IMR-90 (cell line): ENCODE data around the gene CEBPG.

Experiments
- BHLHE40 ChIP-seq: fragments of 150-350 bp; IDR thresholded peaks from 2 replicates; pipeline ENCODE4 v1.6.1; 2016; ENCODE audit warnings: mild to moderate bottlenecking, low read depth, low read length
- CEBPB ChIP-seq: IDR thresholded peaks from 2 replicates; pipeline ENCODE4 v1.6.1; 2012; ENCODE audit warnings: low read depth, low read length, improper control_type of control experiment
- FOS ChIP-seq: fragments of 150-350 bp; IDR thresholded peaks from 2 replicates; pipeline ENCODE4 v1.6.1; 2016; ENCODE audit warnings: low read depth, low read length
- MAFK ChIP-seq: IDR thresholded peaks from 2 replicates; pipeline ENCODE4 v1.6.1; 2012; ENCODE audit warnings: low read depth, low read length, improper control_type of control experiment
- MXI1 ChIP-seq: IDR thresholded peaks from 2 replicates; pipeline ENCODE4 v1.6.1; 2012; ENCODE audit warnings: low read depth, mild to moderate bottlenecking, low read length, moderate library complexity, borderline replicate concordance
- POLR2A ChIP-seq: IDR thresholded peaks from 2 replicates; pipeline ENCODE4 v1.6.1; 2012; ENCODE audit warnings: mild to moderate bottlenecking, low read depth, low read length
- RAD21 ChIP-seq: IDR thresholded peaks from 2 replicates; pipeline ENCODE4 v1.6.1; 2012; ENCODE audit warnings: low read length, improper control_type of control experiment
- RCOR1 ChIP-seq: IDR thresholded peaks from 2 replicates; pipeline ENCODE4 v1.6.1; 2012; ENCODE audit warnings: mild to moderate bottlenecking, low read length, improper control_type of control experiment; ENCODE audit not compliant: insufficient replicate concordance
- RFX5 ChIP-seq: IDR thresholded peaks from 2 replicates; pipeline ENCODE4 v1.8.0; 2012; ENCODE audit warnings: low read depth, mild to moderate bottlenecking, low read length, moderate library complexity
- TF ChIP-seq, protein P1 (sequence below): conservative IDR thresholded peaks from 2 replicates; pipeline ENCODE4 v1.5.1; 2012; ENCODE audit warnings: mild to moderate bottlenecking, low read depth, low read length, improper control_type of control experiment
- TF ChIP-seq, protein P2 (sequence below): fragments of 150-350 bp; IDR thresholded peaks from 2 replicates; pipeline ENCODE4 v1.6.1; 2017; ENCODE audit warnings: mild to moderate bottlenecking, antibody characterized with exemption, low read length, low read depth

DNA sequence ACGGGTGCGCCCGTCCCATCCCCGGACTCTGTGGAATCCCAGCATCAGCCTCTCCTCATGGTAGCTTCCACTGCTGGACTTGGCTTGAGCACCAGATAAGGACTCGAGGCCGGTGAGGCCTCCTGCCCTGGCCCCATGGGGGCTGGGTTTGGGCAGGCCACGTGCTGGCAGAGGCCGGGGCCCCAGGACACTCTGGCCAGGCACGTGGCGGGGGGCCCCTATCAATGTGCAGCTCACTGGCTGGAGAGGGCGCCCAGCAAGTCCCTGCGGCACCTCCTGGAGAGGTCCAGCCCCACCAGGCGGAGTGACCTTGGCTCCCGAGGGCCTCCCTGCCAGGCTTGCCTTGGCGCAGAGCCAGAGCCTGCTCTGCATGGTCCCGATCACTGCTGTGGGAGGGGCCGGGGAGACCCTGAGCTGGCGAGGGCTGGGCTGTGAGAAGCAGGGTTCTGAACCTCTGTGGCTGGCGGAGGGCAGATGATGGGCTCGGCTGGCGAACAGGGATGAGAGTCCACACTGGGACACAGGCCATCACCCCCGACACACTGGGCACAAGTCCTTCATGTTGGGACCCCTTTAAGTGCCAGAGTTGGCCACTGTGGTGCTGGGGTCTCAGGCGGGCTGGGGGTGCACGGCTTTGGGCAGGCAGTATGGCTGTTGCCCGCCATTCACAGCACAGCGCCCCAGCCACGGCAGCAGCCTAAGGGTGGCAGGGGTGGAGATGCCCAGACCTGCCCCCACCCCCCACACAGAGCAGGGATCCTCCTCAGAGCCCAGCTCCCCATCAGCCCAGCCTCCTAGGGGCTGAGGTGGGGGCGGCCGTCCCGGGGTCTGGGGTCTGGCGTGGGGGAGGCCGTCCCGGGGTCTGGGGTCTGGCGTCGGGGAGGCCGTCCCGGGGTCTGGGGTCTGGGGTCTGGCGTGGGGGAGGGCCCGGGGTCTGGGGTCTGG, 19.1 kb downstream of the CEBPG start:
- TF ChIP-seq, protein P1, sequence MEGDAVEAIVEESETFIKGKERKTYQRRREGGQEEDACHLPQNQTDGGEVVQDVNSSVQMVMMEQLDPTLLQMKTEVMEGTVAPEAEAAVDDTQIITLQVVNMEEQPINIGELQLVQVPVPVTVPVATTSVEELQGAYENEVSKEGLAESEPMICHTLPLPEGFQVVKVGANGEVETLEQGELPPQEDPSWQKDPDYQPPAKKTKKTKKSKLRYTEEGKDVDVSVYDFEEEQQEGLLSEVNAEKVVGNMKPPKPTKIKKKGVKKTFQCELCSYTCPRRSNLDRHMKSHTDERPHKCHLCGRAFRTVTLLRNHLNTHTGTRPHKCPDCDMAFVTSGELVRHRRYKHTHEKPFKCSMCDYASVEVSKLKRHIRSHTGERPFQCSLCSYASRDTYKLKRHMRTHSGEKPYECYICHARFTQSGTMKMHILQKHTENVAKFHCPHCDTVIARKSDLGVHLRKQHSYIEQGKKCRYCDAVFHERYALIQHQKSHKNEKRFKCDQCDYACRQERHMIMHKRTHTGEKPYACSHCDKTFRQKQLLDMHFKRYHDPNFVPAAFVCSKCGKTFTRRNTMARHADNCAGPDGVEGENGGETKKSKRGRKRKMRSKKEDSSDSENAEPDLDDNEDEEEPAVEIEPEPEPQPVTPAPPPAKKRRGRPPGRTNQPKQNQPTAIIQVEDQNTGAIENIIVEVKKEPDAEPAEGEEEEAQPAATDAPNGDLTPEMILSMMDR: no peak
- TF ChIP-seq POLR2A (no peak), RFX5 (no peak), CEBPB (no peak), RCOR1 (no peak), MAFK (no peak), FOS (no peak), RAD21 (no peak), BHLHE40 (no peak), MXI1 (no peak)
- TF ChIP-seq, protein P2, sequence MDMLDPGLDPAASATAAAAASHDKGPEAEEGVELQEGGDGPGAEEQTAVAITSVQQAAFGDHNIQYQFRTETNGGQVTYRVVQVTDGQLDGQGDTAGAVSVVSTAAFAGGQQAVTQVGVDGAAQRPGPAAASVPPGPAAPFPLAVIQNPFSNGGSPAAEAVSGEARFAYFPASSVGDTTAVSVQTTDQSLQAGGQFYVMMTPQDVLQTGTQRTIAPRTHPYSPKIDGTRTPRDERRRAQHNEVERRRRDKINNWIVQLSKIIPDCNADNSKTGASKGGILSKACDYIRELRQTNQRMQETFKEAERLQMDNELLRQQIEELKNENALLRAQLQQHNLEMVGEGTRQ: no peak
